Hematopoietic multipotent progenitor cell treated with erythropoietin and hydrocortisone succinate and interleukin-3 and kit ligand, for 6 days (in vitro differentiated cells): ENCODE data around the gene LRGUK.

Experiments used
- DNase-seq: peaks from one replicate; pipeline ENCODE4 v3.0.0-alpha.2; 2015

The LRGUK gene

DNA sequence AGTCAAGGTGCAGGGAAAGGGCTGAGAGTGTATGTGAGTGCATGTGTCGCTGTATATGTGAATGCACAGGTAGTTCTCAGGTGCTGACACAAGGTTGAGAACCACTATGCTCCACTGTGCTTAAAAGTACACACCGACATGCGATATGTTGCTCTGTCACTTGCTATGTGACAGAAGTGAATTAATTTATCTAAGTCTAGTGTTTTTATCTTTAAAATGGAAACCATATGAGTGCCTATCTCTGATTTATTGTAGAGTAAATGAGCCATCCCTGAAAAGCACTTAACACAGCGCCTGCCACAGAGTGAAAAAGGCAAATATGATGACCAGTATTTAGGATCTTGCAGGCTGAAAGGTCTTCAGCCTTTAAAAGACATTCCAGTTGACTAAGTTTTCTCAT, 184.7 kb downstream of the LRGUK start:
- DNase-seq = no peak

DNA sequence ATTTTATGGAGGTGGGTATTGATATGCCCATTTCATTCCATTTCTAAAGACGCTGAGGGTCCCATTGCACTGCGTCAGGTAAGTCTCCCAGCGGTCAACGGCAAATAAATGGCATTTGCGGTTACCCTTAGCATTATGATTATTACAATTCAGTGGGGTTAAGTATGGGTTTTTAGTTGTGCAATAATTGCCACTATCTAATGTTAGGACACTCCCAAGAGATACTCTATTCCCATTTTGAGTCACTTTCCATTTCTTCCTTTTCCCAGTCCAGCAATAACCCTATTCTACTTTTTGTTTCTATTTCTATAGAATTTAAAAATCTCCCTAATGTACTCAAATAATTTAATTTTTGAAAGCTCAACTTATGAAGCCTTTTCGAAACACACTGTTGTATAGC, 185.6 kb downstream of the LRGUK start:
- DNase-seq = no peak

DNA sequence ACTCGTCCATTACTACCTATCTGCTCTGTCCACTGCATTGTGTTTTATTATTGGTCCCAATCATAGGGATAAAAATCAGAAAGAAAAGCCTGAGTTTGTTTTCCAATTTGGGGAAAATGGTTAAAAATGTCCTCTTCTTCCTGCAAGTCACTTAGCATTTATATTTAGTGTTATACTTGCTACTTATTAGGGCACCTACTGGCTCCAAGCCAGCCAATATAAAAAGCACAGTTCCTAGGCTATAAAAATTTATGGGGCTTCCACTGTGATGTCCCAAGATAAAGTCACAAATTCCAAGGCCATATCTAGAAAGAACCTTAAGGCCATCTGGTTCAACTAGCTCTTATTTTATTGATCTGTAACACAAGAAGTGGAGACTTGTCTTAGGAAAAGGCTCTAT, 186.4 kb downstream of the LRGUK start:
- no peak for DNase-seq
